ENCODE data around the gene NEDD8. TPM values are rescaled to one million over a fixed set of nuclear protein-coding genes. Genes with fewer than 3 reads are reported as not detected.

NEDD8 gene
- total RNA-seq, 1 experiment from 2014 or later: 178 TPM

- Histone ChIP-seq H4K20me1 (ENCODE audit: insufficient read depth) (no peaks in the 10 kb centered on the region), H3K9me2 (ENCODE audit: insufficient read depth) (no peaks in the 10 kb centered on the region), H3K27me3 (ENCODE audit: insufficient read depth, low read length) (no peaks in the 10 kb centered on the region), H3K36me3 (ENCODE audit: control insufficient read depth in 1 of 2, insufficient read depth in 2 of 2, low read length in 2 of 2) (no peaks in the 10 kb centered on the region; a peak in 1 of 4 replicates), H2AFZ (ENCODE audit: low read depth, low read length, poor library complexity, severe bottlenecking) (no peak within 1 kb of the TSS), H3K79me2 (ENCODE audit: insufficient read depth, low read length) (peaks cover 4% of the 10 kb centered on the region; the same call in 1 of the 2 replicates), H3K27ac (ENCODE audit: low read depth, low read length) (peak within 1 kb of the TSS; percentile 86), H3K4me2 (ENCODE audit: low read length) (peak within 1 kb of the TSS; percentile 98), H3K4me1 (ENCODE audit: control insufficient read depth in 1 of 2, insufficient read depth in 2 of 2, low read length in 2 of 2) (peaks cover 9 to 22% of the 10 kb centered on the region in 2 experiments; a peak in 3 of 4 replicates), H3K9ac (ENCODE audit: low read length) (peak within 1 kb of the TSS; percentile 94), H3K9me3 (ENCODE audit: control insufficient read depth in 1 of 2, insufficient read depth in 1 of 2, low read depth in 1 of 2, low read length in 2 of 2) (no peaks in the 10 kb centered on the region), H3K4me3 (replicated peaks in 1 of 2; ENCODE audit: low read depth in 1 of 2, low read length in 2 of 2) (peak within 1 kb of the TSS; percentile 79 to 92)
- no TSS peak for BruUV-seq (replicated peaks)
- DNase-seq (ENCODE audit: low read depth, low spot score) (peak; percentile 85), ATAC-seq (peak; percentile 97)
- RAD21 ChIA-PET (ENCODE audit: low non-redundant PET in 1 of 2, low total read pairs in 2 of 2, uncharacterized antibody in 2 of 2, unreplicated experiment in 2 of 2): interaction anchor here in 1 of 2 experiments (0.7 kb wide), 1 partner anchor 26 kb away, joined by 3 read pairs; no protein-coding TSS in a partner anchor
- POLR2A ChIA-PET: interaction anchor here (0.6 to 2.7 kb wide), 12 partner anchors 9 to 165 kb away, joined by 3 to 20 read pairs (median 5); partner anchors contain the start of genes DHRS1, NOP9, PSME2 and TGM1
- intact Hi-C loops (cut with micrococcal nuclease): loop anchor here (1.0 kb wide), 1 partner anchor 29 kb away; the partner anchor contains the start of gene TINF2
- CTCF ChIA-PET: interaction anchor here (0.7 to 2.0 kb wide), 9 partner anchors 9 to 160 kb away, joined by 3 to 17 read pairs (median 5); partner anchors contain the start of genes CIDEB, MDP1 and TINF2
- TF ChIP-seq ZBTB33 (IDR thresholded peaks at IDR 0.05; ENCODE audit: extremely low read depth, insufficient replicate concordance, low read length) (peak; percentile 34), EZH2 (IDR thresholded peaks at IDR 0.05) (no peak), MAX (IDR thresholded peaks at IDR 0.05) (peak; percentile 98), SRF (IDR thresholded peaks at IDR 0.05; ENCODE audit: low read depth) (no peak), FOSL1 (IDR thresholded peaks at IDR 0.05; ENCODE audit: low read depth) (no peak), REST (IDR thresholded peaks at IDR 0.05; ENCODE audit: low read depth) (no peak), JUND (IDR thresholded peaks at IDR 0.05) (no peak), TCF7L2 (IDR thresholded peaks at IDR 0.05; ENCODE audit: borderline replicate concordance, extremely low read depth, insufficient read depth, insufficient read length) (peak; percentile 31), ELF1 (IDR thresholded peaks at IDR 0.05; ENCODE audit: borderline replicate concordance, low read depth) (peak; percentile 50; the same call in 1 of the 2 replicates), POLR2AphosphoS5 (IDR thresholded peaks at IDR 0.05; ENCODE audit: low read depth, low read length) (peak; percentile 84), SP1 (IDR thresholded peaks at IDR 0.05; ENCODE audit: low read depth) (peak; percentile 50; the same call in 1 of the 2 replicates), POLR2A (IDR thresholded peaks at IDR 0.05; ENCODE audit: borderline replicate concordance, extremely low read depth, insufficient read depth, insufficient read length) (peak; percentile 76), ATF3 (IDR thresholded peaks at IDR 0.05) (no peak), YY1 (IDR thresholded peaks at IDR 0.05; ENCODE audit: extremely low read depth, insufficient replicate concordance, low read depth, low read length) (peak; percentile 12), ZNF274 (IDR thresholded peaks at IDR 0.05; ENCODE audit: low read depth, low read length) (no peak), RAD21 (IDR thresholded peaks at IDR 0.05; ENCODE audit: low read depth) (no peak), EZH2phosphoT487 (IDR thresholded peaks at IDR 0.05; ENCODE audit: borderline replicate concordance) (no peak), ZFX (IDR thresholded peaks at IDR 0.05) (no peak), SIN3A (IDR thresholded peaks at IDR 0.05; ENCODE audit: low read depth) (peak; percentile 69; the same call in 1 of the 2 replicates)
Observed at GRCh38 chr14:24271134-24271833, 39.1 kb upstream of the NEDD8 start, which contains the start of gene RABGGTA. Gene RABGGTA (minus strand): TSS chr14:24271597. CDS start chr14:24271115, 482 bp downstream.

Data from HCT116 (cell line).